Pancreas (tissue), 10 donors: ENCODE measurements around the gene PLEKHB1. TPM values are rescaled to one million over a fixed set of nuclear protein-coding genes. Genes with fewer than 3 reads are reported as not detected.
A peak's percentile ranks its signal among the peaks of the same experiment; 100 is the strongest.

Experiments used
- ATAC-seq, 4 donors: fragments of 200-7000 bp; cut with Tn5 transposase; one replicate each; pipeline versions ENCODE4 v1.8.0 to v1.9.1; 2020; ENCODE audit warnings: mild to moderate bottlenecking in 4 of 4, moderate library complexity in 4 of 4
- DNase-seq, 6 donors: peaks; one replicate each; pipeline ENCODE4 v3.0.0-alpha.2; 2020
- FAIRE-seq: peaks from 2 replicates; lab custom pipeline; 2012; peaks lifted over from hg19 to GRCh38; lab: Jason Lieb, UNC
- H3K27ac ChIP-seq, 4 donors: fragments of 200-600 bp; sonication (generic); 1 replicate in 3 of 4; 2 replicates in 1 of 4; pipeline versions ENCODE4 v1.5.0 to v1.8.0; 2020
- H3K27me3 ChIP-seq, 4 donors: fragments of 200-600 bp; one replicate each; pipeline ENCODE4 v1.8.0; 2021
- H3K36me3 ChIP-seq, 3 donors: fragments of 200-600 bp; sonication (generic) in 1 of 3; one replicate each; pipeline versions ENCODE4 v1.5.0 to v1.8.0; 2020 to 2021
- H3K4me1 ChIP-seq, 3 donors: fragments of 200-600 bp; one replicate each; pipeline ENCODE4 v1.8.0; 2021
- H3K4me3 ChIP-seq, 4 donors: fragments of 200-600 bp; sonication (generic) in 2 of 4; one replicate each; pipeline versions ENCODE4 v1.5.0 to v1.8.0; 2020 to 2021
- H3K9me3 ChIP-seq, 4 donors: fragments of 200-600 bp; one replicate each; pipeline ENCODE4 v1.8.0; 2021
- CTCF ChIP-seq, 4 donors: fragments of 200-600 bp; sonication (generic) in 3 of 4; IDR thresholded peaks; one replicate each; pipeline versions ENCODE4 v1.5.0 to v1.8.0; 2021; ENCODE audit warnings: antibody characterized with exemption in 4 of 4
- WGBS, 2 donors: extraction: QIAGEN DNeasy Blood & Tissue Kit; methylation state at CpG; one replicate each; pipeline ENCODE4 v1.1.7; 2013; 5-methylcytosine and 5-hydroxymethylcytosine counted together
- intact Hi-C, 3 donors: fragments of 100-400 bp; cut with DNase I; formaldehyde crosslinking; loops; one replicate each; pipeline versions ENCODE4 v1.11.1 to v1.14.2; 2022
- polyA plus RNA-seq, 2 donors: library from polyadenylated mRNA; stranded (reverse); fragments of 200-250 nt; gene quantifications; one replicate each; pipeline ENCODE4 v1.2.3, GENCODE V29; 2013
- total RNA-seq, 6 donors: library from RNA; stranded (reverse); fragmentation: NEBNext Ultra II Directional in 4 of 6; extraction: Animal tissue kit (Norgen Biotek cat#: 25700) in 4 of 6; gene quantifications; one replicate each; pipeline versions ENCODE4 v1.2.1 to v1.2.4, GENCODE V29; 2021 to 2023
- donor health status: healthy with polysubstance abuse.
- donor health status: DM: no; HTN: no; CAD: no; lungs with moderate emphysema.
- donor health status: DM: no; HTN: no; CAD: no.
- donor health status: control.
- donor health status: control.
- donor health status: Bipolar disorder and iron deficiency.
- donor health status: DM: yes; HTN: yes; CAD: no.
- donor health status: DM: no; HTN: no; CAD: no.
- donor health status: DM: no; HTN: no; CAD: no.
- donor health status: DM: yes; HTN: yes; CAD: no.

Gene PLEKHB1
- 10 to 100 TPM; 11.8 to 26.7 (median 15.1) TPM for total RNA-seq
- 10 to 100 TPM; 17.6 to 22.2 TPM for polyA plus RNA-seq

GRCh38 chr11:73645972-73646631 is at the start of gene PLEKHB1:
Gene PLEKHB1, plus strand, starts transcription at chr11:73646581. Its CDS starts 28 bp downstream, at chr11:73646609.
- Histone ChIP-seq H3K27ac (peak within 1 kb of the TSS in 1 of 4 donors; percentile 33), H3K4me1 (no peaks in the 10 kb centered on the region), H3K36me3 (no peaks in the 10 kb centered on the region), H3K9me3 (no peaks in the 10 kb centered on the region), H3K4me3 (peak within 1 kb of the TSS in 2 of 4 donors; percentile 41 to 46), H3K27me3 (no peaks in the 10 kb centered on the region)
- FAIRE-seq (no peak), DNase-seq (peak in 2 of 6 donors; percentile 42 to 44), ATAC-seq (no peak)
- no peak for TF ChIP-seq CTCF (IDR thresholded peaks at IDR 0.05)
- intact Hi-C loops: no loop called here
- 70 to 72% methylated on average over 26 of the region's 26 CpGs for WGBS, 2 donors

GRCh38 chr11:73597336-73597955 is 48.9 kb upstream of the PLEKHB1 start:
- ATAC-seq (no peak), FAIRE-seq (no peak), DNase-seq (no peak)
- H3K4me1 ChIP-seq: peaks cover 0 to 12% (median 0%) of the 10 kb centered on the region in 3 donors
- peak overlapping the region; percentile 40 to 82 (median 78) for H3K4me3 ChIP-seq
- no peaks in the 10 kb centered on the region for H3K27me3 ChIP-seq
- 3 to 4% methylated on average over 27 of the region's 27 CpGs for WGBS, 2 donors
- TF ChIP-seq CTCF (IDR thresholded peaks at IDR 0.05): no peak
- no peaks in the 10 kb centered on the region for H3K9me3 ChIP-seq
- H3K27ac ChIP-seq: peak overlapping the region; percentile 38 to 78 (median 56)
- no peaks in the 10 kb centered on the region for H3K36me3 ChIP-seq
- intact Hi-C loops: no loop called here

GRCh38 chr11:73597956-73598718 is 48.2 kb upstream of the PLEKHB1 start, which contains the start of gene FAM168A:
Gene FAM168A, minus strand, starts transcription at chr11:73598112. Its CDS starts 129,638 bp downstream, at chr11:73468474.
- Histone ChIP-seq H3K27me3 (no peaks in the 10 kb centered on the region), H3K36me3 (no peaks in the 10 kb centered on the region), H3K9me3 (no peaks in the 10 kb centered on the region), H3K4me3 (peak within 1 kb of the TSS; percentile 40 to 82 (median 78)), H3K27ac (peak within 1 kb of the TSS; percentile 39 to 78 (median 63)), H3K4me1 (peaks cover 0 to 12% (median 0%) of the 10 kb centered on the region in 3 donors)
- DNase-seq (peak; percentile 95 to 98 (median 96)), ATAC-seq (peak; percentile 96 to 98 (median 97)), FAIRE-seq (peak; percentile 74)
- intact Hi-C loops: no loop called here
- peak in 2 of 4 donors; percentile 7 to 21 for TF ChIP-seq CTCF (IDR thresholded peaks at IDR 0.05)
- WGBS, 2 donors: 0 to 1% methylated on average over 51 to 64 of the region's 64 CpGs

- Histone ChIP-seq H3K27ac (peak overlapping the region; percentile 34 to 78 (median 63)), H3K9me3 (no peaks in the 10 kb centered on the region), H3K36me3 (no peaks in the 10 kb centered on the region), H3K27me3 (no peaks in the 10 kb centered on the region), H3K4me3 (peak overlapping the region; percentile 40 to 82 (median 78)), H3K4me1 (peaks cover 0 to 12% (median 0%) of the 10 kb centered on the region in 3 donors)
- TF ChIP-seq CTCF (IDR thresholded peaks at IDR 0.05): no peak
- 13 to 18% methylated on average over 20 of the region's 20 CpGs for WGBS, 2 donors
- ATAC-seq (no peak), DNase-seq (no peak), FAIRE-seq (no peak)
- intact Hi-C loops: no loop called here
These were observed 47.5 kb upstream of the PLEKHB1 start for GRCh38 chr11:73598719-73599379.
